ENCODE data around the gene TNS3. TPM values are rescaled to one million over a fixed set of nuclear protein-coding genes. Genes with fewer than 3 reads are reported as not detected.
A peak's percentile ranks its signal among the peaks of the same experiment; 100 is the strongest.

TNS3 gene
- total and polyA plus RNA-seq, 10 donors, result 17.7 to 247 (median 147) TPM

- TF ChIP-seq POLR2AphosphoS5 (IDR thresholded peaks at IDR 0.05) (peak; percentile 81 to 85 (median 84)), POLR2A (IDR thresholded peaks at IDR 0.05) (no peak)
- TF ChIP-seq, protein P1, sequence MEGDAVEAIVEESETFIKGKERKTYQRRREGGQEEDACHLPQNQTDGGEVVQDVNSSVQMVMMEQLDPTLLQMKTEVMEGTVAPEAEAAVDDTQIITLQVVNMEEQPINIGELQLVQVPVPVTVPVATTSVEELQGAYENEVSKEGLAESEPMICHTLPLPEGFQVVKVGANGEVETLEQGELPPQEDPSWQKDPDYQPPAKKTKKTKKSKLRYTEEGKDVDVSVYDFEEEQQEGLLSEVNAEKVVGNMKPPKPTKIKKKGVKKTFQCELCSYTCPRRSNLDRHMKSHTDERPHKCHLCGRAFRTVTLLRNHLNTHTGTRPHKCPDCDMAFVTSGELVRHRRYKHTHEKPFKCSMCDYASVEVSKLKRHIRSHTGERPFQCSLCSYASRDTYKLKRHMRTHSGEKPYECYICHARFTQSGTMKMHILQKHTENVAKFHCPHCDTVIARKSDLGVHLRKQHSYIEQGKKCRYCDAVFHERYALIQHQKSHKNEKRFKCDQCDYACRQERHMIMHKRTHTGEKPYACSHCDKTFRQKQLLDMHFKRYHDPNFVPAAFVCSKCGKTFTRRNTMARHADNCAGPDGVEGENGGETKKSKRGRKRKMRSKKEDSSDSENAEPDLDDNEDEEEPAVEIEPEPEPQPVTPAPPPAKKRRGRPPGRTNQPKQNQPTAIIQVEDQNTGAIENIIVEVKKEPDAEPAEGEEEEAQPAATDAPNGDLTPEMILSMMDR (IDR thresholded peaks at IDR 0.05 in 8 of 11, conservative IDR thresholded peaks at IDR 0.05 in 3 of 11), result no peak
- Histone ChIP-seq H3K9me3 (no peaks in the 10 kb centered on the region), H3K27ac (peak overlapping the region in 7 of 8 donors; percentile 44 to 74 (median 65)), H3K27me3 (replicated peaks in 1 of 7) (no peaks in the 10 kb centered on the region), H3K4me1 (peaks cover 9 to 61% (median 32%) of the 10 kb centered on the region in 6 donors), H3K36me3 (peaks cover 0 to 82% (median 9%) of the 10 kb centered on the region in 6 donors), H3K4me3 (no peak overlapping the region)
- intact Hi-C loops (cut with DNase I; ENCODE audit: low total_unique reads), result no loop called here
- 63 to 71% (median 70%) methylated on average over 19 of the region's 19 CpGs for WGBS, 5 donors
- peak; percentile 85 for DNase-seq
These were observed 252.5 kb downstream of the TNS3 start for GRCh38 chr7:47329320-47329926.

GRCh38 chr7:47328392-47329319, 253.3 kb downstream of the TNS3 start:
- intact Hi-C loops (cut with DNase I; ENCODE audit: low total_unique reads), result no loop called here
- Histone ChIP-seq H3K36me3 (peaks cover 0 to 74% (median 9%) of the 10 kb centered on the region in 6 donors), H3K4me3 (no peak overlapping the region), H3K27ac (peak overlapping the region in 7 of 8 donors; percentile 44 to 74 (median 65)), H3K27me3 (replicated peaks in 1 of 7) (no peaks in the 10 kb centered on the region), H3K9me3 (no peaks in the 10 kb centered on the region), H3K4me1 (peaks cover 9 to 64% (median 32%) of the 10 kb centered on the region in 6 donors)
- TF ChIP-seq, protein P1 (IDR thresholded peaks at IDR 0.05 in 8 of 11, conservative IDR thresholded peaks at IDR 0.05 in 3 of 11), result no peak
- TF ChIP-seq POLR2AphosphoS5 (IDR thresholded peaks at IDR 0.05) (no peak), POLR2A (IDR thresholded peaks at IDR 0.05) (no peak)
- 79 to 84% (median 82%) methylated on average over 7 of the region's 7 CpGs for WGBS, 5 donors
- no peak for DNase-seq

DNA sequence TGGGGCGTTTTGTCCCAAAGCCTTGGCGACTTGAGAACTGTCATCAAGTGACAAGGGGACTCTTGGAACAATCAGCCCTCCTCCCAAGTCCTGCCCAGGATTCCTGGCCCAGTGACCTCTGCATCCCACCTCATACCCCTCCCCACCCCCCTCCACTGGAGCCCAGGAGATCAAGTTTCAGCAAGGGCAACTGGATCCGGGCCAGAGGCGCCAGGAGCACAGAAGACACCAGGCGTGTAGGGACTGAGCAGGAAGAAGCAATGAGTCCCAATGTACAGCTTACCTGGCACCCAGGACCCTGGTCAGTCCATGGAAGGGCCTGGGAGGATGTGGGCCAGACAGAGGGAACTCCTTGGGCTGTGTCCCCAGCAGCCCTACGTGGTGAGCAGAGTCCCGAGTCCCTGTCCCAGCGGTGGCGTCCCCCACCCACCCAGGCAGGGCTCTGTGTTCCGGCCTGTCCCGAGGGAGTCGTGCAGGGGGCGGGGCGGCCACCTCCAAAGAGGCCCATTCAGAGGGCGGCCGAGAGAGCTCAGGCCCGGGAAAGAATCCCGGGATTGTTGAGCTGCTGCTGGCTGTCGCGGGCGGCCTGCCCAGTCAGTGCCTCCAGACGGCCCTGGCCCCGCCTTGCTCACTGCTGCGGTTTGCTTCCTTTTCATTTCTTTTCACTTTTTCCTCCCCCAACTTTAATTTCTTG, 254.1 kb downstream of the TNS3 start:
- intact Hi-C loops (cut with DNase I; ENCODE audit: low total_unique reads), result no loop called here
- Histone ChIP-seq H3K27ac (peak overlapping the region in 7 of 8 donors; percentile 27 to 74 (median 65)), H3K27me3 (replicated peaks in 1 of 7) (no peaks in the 10 kb centered on the region), H3K4me3 (no peak overlapping the region), H3K4me1 (peaks cover 9 to 64% (median 32%) of the 10 kb centered on the region in 6 donors), H3K36me3 (peaks cover 0 to 72% (median 9%) of the 10 kb centered on the region in 6 donors), H3K9me3 (no peaks in the 10 kb centered on the region)
- no peak for DNase-seq
- WGBS, 5 donors, result 63 to 77% (median 71%) methylated on average over 22 to 24 of the region's 24 CpGs
- TF ChIP-seq POLR2AphosphoS5 (IDR thresholded peaks at IDR 0.05) (peak in 2 of 3 donors; percentile 49 to 72), POLR2A (IDR thresholded peaks at IDR 0.05) (no peak)
- TF ChIP-seq, protein P1 (IDR thresholded peaks at IDR 0.05 in 8 of 11, conservative IDR thresholded peaks at IDR 0.05 in 3 of 11), result no peak

Measured in spleen (tissue), 11 donors.